ENCODE data around the gene PAN2.

The PAN2 gene

GRCh38 chr12:56333679-56334489 is at the start of gene PAN2:
PAN2 (minus strand) TSS chr12:56334000; CDS start chr12:56333094, 906 bp downstream.
- peaks cover 12% of the 10 kb centered on the region for H3K36me3 Mint-ChIP-seq (ENCODE audit: low read depth)
- ATAC-seq = peak; percentile 85
- H3K27me3 Mint-ChIP-seq = peaks cover 2% of the 10 kb centered on the region
- peak; percentile 92 for DNase-seq
- H3K27ac Mint-ChIP-seq = peak within 1 kb of the TSS; percentile 100
- H3K4me3 Mint-ChIP-seq = peak within 1 kb of the TSS; percentile 96
- no peaks in the 10 kb centered on the region for H3K9me3 Mint-ChIP-seq
- peaks cover 51% of the 10 kb centered on the region for H3K4me1 Mint-ChIP-seq

- ATAC-seq (no peak), DNase-seq (no peak)
- no peak overlapping the region for H3K27ac Mint-ChIP-seq
- H3K4me1 Mint-ChIP-seq = no peaks in the 10 kb centered on the region
- no peak overlapping the region for H3K4me3 Mint-ChIP-seq
- H3K36me3 Mint-ChIP-seq (ENCODE audit: low read depth) = no peaks in the 10 kb centered on the region
- H3K9me3 Mint-ChIP-seq = no peaks in the 10 kb centered on the region
- peaks cover 2% of the 10 kb centered on the region for H3K27me3 Mint-ChIP-seq
Observed at GRCh38 chr12:56382611-56383010, 48.8 kb upstream of the PAN2 start.

GRCh38 chr12:56377989-56378316 is 44.2 kb upstream of the PAN2 start:
- ATAC-seq = no peak
- Mint-ChIP-seq H3K4me1 (peaks cover 1% of the 10 kb centered on the region), H3K36me3 (ENCODE audit: low read depth) (peaks cover 2% of the 10 kb centered on the region), H3K9me3 (peaks cover 6% of the 10 kb centered on the region), H3K4me3 (no peak overlapping the region), H3K27ac (no peak overlapping the region), H3K27me3 (peaks cover 2% of the 10 kb centered on the region)
- DNase-seq = no peak

GRCh38 chr12:56377310-56377988 is 43.6 kb upstream of the PAN2 start:
- H3K4me3 Mint-ChIP-seq = no peak overlapping the region
- DNase-seq = no peak
- peaks cover 2% of the 10 kb centered on the region for H3K36me3 Mint-ChIP-seq (ENCODE audit: low read depth)
- ATAC-seq = peak; percentile 68
- peaks cover 2% of the 10 kb centered on the region for H3K27me3 Mint-ChIP-seq
- H3K4me1 Mint-ChIP-seq = peaks cover 1% of the 10 kb centered on the region
- H3K9me3 Mint-ChIP-seq = peaks cover 6% of the 10 kb centered on the region
- no peak overlapping the region for H3K27ac Mint-ChIP-seq

GRCh38 chr12:56375598-56376434 is 42.0 kb upstream of the PAN2 start:
- Mint-ChIP-seq H3K27me3 (no peaks in the 10 kb centered on the region), H3K9me3 (peaks cover 6% of the 10 kb centered on the region), H3K4me3 (no peak overlapping the region), H3K36me3 (ENCODE audit: low read depth) (peaks cover 2% of the 10 kb centered on the region), H3K4me1 (peaks cover 1% of the 10 kb centered on the region), H3K27ac (no peak overlapping the region)
- no peak for DNase-seq
- ATAC-seq = no peak

GRCh38 chr12:56374726-56375597 is 41.2 kb upstream of the PAN2 start:
- H3K27ac Mint-ChIP-seq = no peak overlapping the region

GRCh38 chr12:56373515-56373914 is 39.7 kb upstream of the PAN2 start:
- H3K27ac Mint-ChIP-seq = no peak overlapping the region
- no peak overlapping the region for H3K4me3 Mint-ChIP-seq
- DNase-seq (no peak), ATAC-seq (no peak)
- peaks cover 1% of the 10 kb centered on the region for H3K4me1 Mint-ChIP-seq
- H3K27me3 Mint-ChIP-seq = no peaks in the 10 kb centered on the region
- peaks cover 6% of the 10 kb centered on the region for H3K9me3 Mint-ChIP-seq
- peaks cover 2% of the 10 kb centered on the region for H3K36me3 Mint-ChIP-seq (ENCODE audit: low read depth)

More at GRCh38 chr12:56374726-56375597, 41.2 kb upstream of the PAN2 start:
- peaks cover 1% of the 10 kb centered on the region for H3K4me1 Mint-ChIP-seq
- H3K4me3 Mint-ChIP-seq = no peak overlapping the region
- H3K9me3 Mint-ChIP-seq = peaks cover 6% of the 10 kb centered on the region
- no peaks in the 10 kb centered on the region for H3K27me3 Mint-ChIP-seq
- DNase-seq (no peak), ATAC-seq (no peak)
- peaks cover 2% of the 10 kb centered on the region for H3K36me3 Mint-ChIP-seq (ENCODE audit: low read depth)

- no peak for ATAC-seq
- H3K9me3 Mint-ChIP-seq = no peaks in the 10 kb centered on the region
Observed at GRCh38 chr12:56366948-56367347, 33.1 kb upstream of the PAN2 start.

GRCh38 chr12:56362130-56363059 is 28.6 kb upstream of the PAN2 start, which contains the start of gene APOF:
APOF (minus strand) TSS chr12:56362857; CDS start chr12:56362745, 112 bp downstream.
- ATAC-seq = no peak
- Mint-ChIP-seq H3K9me3 (no peaks in the 10 kb centered on the region), H3K4me3 (peak within 1 kb of the TSS; percentile 92), H3K27me3 (no peaks in the 10 kb centered on the region), H3K4me1 (peaks cover 35% of the 10 kb centered on the region), H3K27ac (peak within 1 kb of the TSS; percentile 1), H3K36me3 (ENCODE audit: low read depth) (no peaks in the 10 kb centered on the region)
- DNase-seq = no peak

More at GRCh38 chr12:56366948-56367347, 33.1 kb upstream of the PAN2 start:
- no peaks in the 10 kb centered on the region for H3K27me3 Mint-ChIP-seq
- no peak overlapping the region for H3K4me3 Mint-ChIP-seq
- H3K4me1 Mint-ChIP-seq = no peaks in the 10 kb centered on the region
- no peaks in the 10 kb centered on the region for H3K36me3 Mint-ChIP-seq (ENCODE audit: low read depth)
- no peak overlapping the region for H3K27ac Mint-ChIP-seq
- DNase-seq = no peak

GRCh38 chr12:56361487-56362129 is 27.8 kb upstream of the PAN2 start:
- Mint-ChIP-seq H3K9me3 (no peaks in the 10 kb centered on the region), H3K4me3 (peak overlapping the region; percentile 92), H3K4me1 (peaks cover 35% of the 10 kb centered on the region), H3K27ac (peak overlapping the region; percentile 90), H3K27me3 (no peaks in the 10 kb centered on the region), H3K36me3 (ENCODE audit: low read depth) (peaks cover 1% of the 10 kb centered on the region)
- ATAC-seq (no peak), DNase-seq (no peak)

GRCh38 chr12:56359851-56360767 is 26.3 kb upstream of the PAN2 start, which contains the start of gene STAT2:
STAT2 (minus strand) TSS chr12:56360107; CDS start chr12:56356571, 3,536 bp downstream.
- peaks cover 6% of the 10 kb centered on the region for H3K36me3 Mint-ChIP-seq (ENCODE audit: low read depth)
- DNase-seq (peak; percentile 99), ATAC-seq (peak; percentile 97)
- no peaks in the 10 kb centered on the region for H3K9me3 Mint-ChIP-seq
- H3K27me3 Mint-ChIP-seq = no peaks in the 10 kb centered on the region
- H3K4me3 Mint-ChIP-seq = peak within 1 kb of the TSS; percentile 92
- peaks cover 35% of the 10 kb centered on the region for H3K4me1 Mint-ChIP-seq
- H3K27ac Mint-ChIP-seq = peak within 1 kb of the TSS; percentile 90
